Cardiac muscle cell (in vitro differentiated cells and primary cell): Measurements from ENCODE around the gene CYSLTR2. TPM values are rescaled to one million over a fixed set of nuclear protein-coding genes. Genes with fewer than 3 reads are reported as not detected.
A peak's percentile ranks its signal among the peaks of the same experiment; 100 is the strongest.

ENCODE experiments used
- DNase-seq, 2 donors: peaks; one replicate each; pipeline versions ENCODE4 v3.0.0 to v3.0.0-alpha.2; 2010 to 2017; ENCODE audit warnings: low read depth in 1 of 2, low spot score in 1 of 2
- H3K27ac ChIP-seq: fragments of 200-600 bp; sonication (generic); 2 replicates; pipeline ENCODE4 v1.5.1; 2016
- H3K27me3 ChIP-seq: fragments of 200-600 bp; sonication (generic); 2 replicates; pipeline ENCODE4 v1.6.0; 2016; ENCODE audit warnings: control low read depth
- H3K36me3 ChIP-seq: fragments of 200-600 bp; sonication (generic); 2 replicates; pipeline ENCODE4 v1.5.1; 2016; ENCODE audit warnings: control low read depth
- H3K4me1 ChIP-seq: fragments of 200-600 bp; sonication (generic); 2 replicates; pipeline ENCODE4 v1.8.1; 2017; ENCODE audit warnings: low read depth, mild to moderate bottlenecking, mixed run types
- H3K4me3 ChIP-seq: fragments of 200-600 bp; sonication (generic); 2 replicates; pipeline ENCODE4 v1.5.1; 2016; ENCODE audit warnings: mild to moderate bottlenecking
- H3K9me3 ChIP-seq: fragments of 200-600 bp; sonication (generic); 2 replicates; pipeline ENCODE4 v1.5.1; 2017; ENCODE audit warnings: low read depth, mild to moderate bottlenecking, control low read depth
- CTCF ChIP-seq: IDR thresholded peaks from 2 replicates; pipeline ENCODE4 v1.5.1; 2012; ENCODE audit warnings: low read depth, mild to moderate bottlenecking, low read length
- polyA plus RNA-seq: library from polyadenylated mRNA; unstranded; fragments of >200 nt; fragmentation: Nextera tagmentation; extraction: Ambion mirVana; gene quantifications from 2 replicates; pipeline ENCODE4 v1.2.1, GENCODE V29; 2016
- total RNA-seq: library from RNA; depleted of rRNA; stranded (reverse); fragments of >200 nt; gene quantifications from 2 replicates; pipeline ENCODE4 v1.2.3, GENCODE V29; 2016

Gene CYSLTR2
- total and polyA plus RNA-seq, 2 experiments from 2014 or later = 0.30 to 0.48 TPM

GRCh38 chr13:48748681-48749080 lies 95.0 kb downstream of the CYSLTR2 start:
- Histone ChIP-seq H3K27ac (no peak overlapping the region), H3K4me1 (no peaks in the 10 kb centered on the region), H3K9me3 (no peaks in the 10 kb centered on the region), H3K36me3 (no peaks in the 10 kb centered on the region), H3K27me3 (no peaks in the 10 kb centered on the region), H3K4me3 (no peak overlapping the region)
- TF ChIP-seq CTCF = no peak
- DNase-seq = no peak

GRCh38 chr13:48749144-48749543 lies 95.4 kb downstream of the CYSLTR2 start:
- DNase-seq = peak in 1 of 2 donors; percentile 34
- TF ChIP-seq CTCF = no peak
- H3K36me3 ChIP-seq = no peaks in the 10 kb centered on the region
- H3K4me1 ChIP-seq = no peaks in the 10 kb centered on the region
- H3K4me3 ChIP-seq = no peak overlapping the region
- H3K9me3 ChIP-seq = no peaks in the 10 kb centered on the region
- no peaks in the 10 kb centered on the region for H3K27me3 ChIP-seq
- no peak overlapping the region for H3K27ac ChIP-seq

GRCh38 chr13:48749699-48750473 lies 96.2 kb downstream of the CYSLTR2 start:
- no peak overlapping the region for H3K4me3 ChIP-seq

GRCh38 chr13:48750588-48751383 lies 97.1 kb downstream of the CYSLTR2 start:
- peak; percentile 26 for TF ChIP-seq CTCF
- H3K27me3 ChIP-seq = no peaks in the 10 kb centered on the region
- no peaks in the 10 kb centered on the region for H3K9me3 ChIP-seq
- H3K4me3 ChIP-seq = no peak overlapping the region
- peak in 1 of 2 donors; percentile 75 for DNase-seq
- H3K36me3 ChIP-seq = no peaks in the 10 kb centered on the region
- H3K27ac ChIP-seq = no peak overlapping the region
- H3K4me1 ChIP-seq = no peaks in the 10 kb centered on the region

More at GRCh38 chr13:48749699-48750473, 96.2 kb downstream of the CYSLTR2 start:
- peak; percentile 70 for TF ChIP-seq CTCF
- Histone ChIP-seq H3K27ac (no peak overlapping the region), H3K9me3 (no peaks in the 10 kb centered on the region), H3K4me1 (no peaks in the 10 kb centered on the region), H3K27me3 (no peaks in the 10 kb centered on the region), H3K36me3 (no peaks in the 10 kb centered on the region)
- DNase-seq = peak; percentile 68 to 95

- no peak overlapping the region for H3K27ac ChIP-seq
- DNase-seq = no peak
- H3K4me3 ChIP-seq = no peak overlapping the region
- H3K9me3 ChIP-seq = no peaks in the 10 kb centered on the region
- no peaks in the 10 kb centered on the region for H3K27me3 ChIP-seq
- TF ChIP-seq CTCF = no peak
- H3K4me1 ChIP-seq = no peaks in the 10 kb centered on the region
- H3K36me3 ChIP-seq = no peaks in the 10 kb centered on the region
These were observed 106.9 kb downstream of the CYSLTR2 start for GRCh38 chr13:48760626-48761025.

Other genes with a start within 250 kb of the CYSLTR2 start
- gene LPAR6, start 240.8 kb upstream of the CYSLTR2 start, total RNA-seq = 0.11 and 0.45 TPM in 2 replicates
- 1.5 and 1.9 TPM in 2 replicates for gene LPAR6, start 240.8 kb upstream of the CYSLTR2 start, polyA plus RNA-seq
- gene RCBTB2, start 120.8 kb upstream of the CYSLTR2 start, total RNA-seq = 10.0 and 10.3 TPM in 2 replicates
- 13.2 and 15.4 TPM in 2 replicates for gene RCBTB2, start 120.8 kb upstream of the CYSLTR2 start, polyA plus RNA-seq